ENCODE results near the gene TSC1. TPM values are rescaled to one million over a fixed set of nuclear protein-coding genes. Genes with fewer than 3 reads are reported as not detected.

TSC1 gene
- total and polyA plus RNA-seq, 10 of the 15 experiments (the other 5 are each of a cell fraction or from before 2014, with no cell fraction given) = 4.0 to 48.0 (median 14.9) TPM

- no peaks in the 10 kb centered on the region for H4K20me1 ChIP-seq (ENCODE audit: control insufficient read depth, insufficient read depth)
- no peak overlapping the region for H3K27ac ChIP-seq (ENCODE audit: control insufficient read depth, insufficient read depth)
- no peaks in the 10 kb centered on the region for H3K4me1 ChIP-seq (ENCODE audit: control insufficient read depth, insufficient read depth, low read length)
- RAD21 ChIA-PET (ENCODE audit: unreplicated experiment) = no interaction called here
- no peak overlapping the region for H2AFZ ChIP-seq (ENCODE audit: control insufficient read depth, low read depth, low read length)
- H3K9me3 ChIP-seq (replicated peaks; ENCODE audit: control insufficient read depth, insufficient read depth, low read length) = no peaks in the 10 kb centered on the region
- POLR2A ChIA-PET = interaction anchor here (0.7 to 1.2 kb wide), 2 partner anchors 9 to 69 kb away, joined by 3 to 6 read pairs; no protein-coding TSS in a partner anchor
- CTCF ChIA-PET = interaction anchor here (1.2 kb wide), 1 partner anchor 57 kb away, joined by 3 read pairs; no protein-coding TSS in a partner anchor
- no peak for TF ChIP-seq BCL11A (IDR thresholded peaks at IDR 0.05; ENCODE audit: low read depth, low read length)
- no peak for TF ChIP-seq RFX5 (IDR thresholded peaks at IDR 0.05; ENCODE audit: low read depth, low read length)
- no peak for TF ChIP-seq SP1 (IDR thresholded peaks at IDR 0.05; ENCODE audit: low read depth, low read length)
- TF ChIP-seq RBBP5 (conservative IDR thresholded peaks at IDR 0.05) = no peak
- no peak for TF ChIP-seq BHLHE40 (IDR thresholded peaks at IDR 0.05; ENCODE audit: borderline replicate concordance in 1 of 2, low read depth in 2 of 2, low read length in 1 of 2)
- TF ChIP-seq CTCF (IDR thresholded peaks at IDR 0.05 in 2 of 3, conservative IDR thresholded peaks at IDR 0.05 in 1 of 3; ENCODE audit: control insufficient read depth in 2 of 3, extremely low read depth in 1 of 3, insufficient read depth in 1 of 3, low read depth in 3 of 3, low read length in 3 of 3) = no peak
- TF ChIP-seq SIX5 (IDR thresholded peaks at IDR 0.05; ENCODE audit: low read depth, low read length, severe bottlenecking) = no peak
- no peak for TF ChIP-seq HDAC6 (IDR thresholded peaks at IDR 0.05; ENCODE audit: unreplicated experiment)
- TF ChIP-seq FOS (IDR thresholded peaks at IDR 0.05; ENCODE audit: borderline replicate concordance, extremely low read depth, insufficient read length) = no peak
- no peak for TF ChIP-seq CHD4 (IDR thresholded peaks at IDR 0.05)
- TF ChIP-seq NFYA (IDR thresholded peaks at IDR 0.05; ENCODE audit: borderline replicate concordance, low read depth, low read length) = no peak
- no peak for TF ChIP-seq EGR1 (IDR thresholded peaks at IDR 0.05; ENCODE audit: borderline replicate concordance in 1 of 2, low read depth in 2 of 2, low read length in 2 of 2)
- no peak for TF ChIP-seq TCF12 (IDR thresholded peaks at IDR 0.05; ENCODE audit: low read depth, low read length)
- TF ChIP-seq ASH2L (IDR thresholded peaks at IDR 0.05; ENCODE audit: borderline replicate concordance, low read depth) = no peak
- no peak for TF ChIP-seq RELA (IDR thresholded peaks at IDR 0.05; ENCODE audit: borderline replicate concordance, partially characterized antibody)
- TF ChIP-seq KLF5 (IDR thresholded peaks at IDR 0.05; ENCODE audit: partially characterized antibody) = no peak
- no peak for TF ChIP-seq ZNF687 (IDR thresholded peaks at IDR 0.05)
- TF ChIP-seq HCFC1 (IDR thresholded peaks at IDR 0.05; ENCODE audit: low read length) = no peak
- no peak for TF ChIP-seq ATF3 (IDR thresholded peaks at IDR 0.05; ENCODE audit: borderline replicate concordance, extremely low read depth, low read depth, low read length)
- SMC1A ChIA-PET (ENCODE audit: uncharacterized antibody, unreplicated experiment) = no interaction called here
- H3K4me2 ChIP-seq (ENCODE audit: control insufficient read depth, insufficient read depth) = no peak overlapping the region
- intact Hi-C loops (cut with micrococcal nuclease; ENCODE audit: unreplicated experiment) (loop anchor here (10.0 kb wide), 2 partner anchors 231 to 401 kb away; partner anchors contain the start of gene GTF3C4), in situ Hi-C loops (cut with MboI) (no loop called here)
- H3K9ac ChIP-seq (ENCODE audit: control insufficient read depth, insufficient read depth, low read length) = no peak overlapping the region
- no peak overlapping the region for H3K4me3 ChIP-seq
- H3K27me3 ChIP-seq (replicated peaks in 1 of 2; ENCODE audit: control insufficient read depth in 2 of 2, insufficient read depth in 2 of 2, low read length in 1 of 2) = no peaks in the 10 kb centered on the region
- FAIRE-seq (no peak), ATAC-seq (no peak), DNase-seq (ENCODE audit: low read depth, low spot score) (no peak)
- no TSS peak for BruUV-seq (replicated peaks)
- peaks cover 2 to 23% of the 10 kb centered on the region in 2 experiments for H3K36me3 ChIP-seq (ENCODE audit: control insufficient read depth in 2 of 2, insufficient read depth in 2 of 2, low read length in 1 of 2)
- H3K79me2 ChIP-seq (ENCODE audit: control insufficient read depth, insufficient read depth, low read length) = no peaks in the 10 kb centered on the region
- 98% methylated on average over 12 of the region's 12 CpGs for WGBS (ENCODE audit: insufficient coverage, insufficient replicate concordance, low lambda C conversion rate, missing lambda C conversion rate)
These were observed 38.7 kb downstream of the TSC1 start for GRCh38 chr9:132905726-132906125.
